IPS-18a (cell line): ENCODE measurements around the gene PDK1.

Experiments
- H3K27ac ChIP-seq: one replicate; pipeline ENCODE4 v1.5.1; 2013; ENCODE audit warnings: low read length
- H3K27me3 ChIP-seq: one replicate; pipeline ENCODE4 v1.6.1; 2013; ENCODE audit warnings: mild to moderate bottlenecking, low read length; ENCODE audit not compliant: control insufficient read depth, insufficient read depth
- H3K36me3 ChIP-seq: one replicate; pipeline ENCODE4 v1.6.1; 2013; ENCODE audit warnings: low read depth, low read length; ENCODE audit not compliant: control insufficient read depth
- H3K4me1 ChIP-seq: one replicate; pipeline ENCODE4 v1.6.1; 2013; ENCODE audit warnings: low read depth, low read length; ENCODE audit not compliant: control insufficient read depth
- H3K4me3 ChIP-seq: one replicate; pipeline ENCODE4 v1.5.1; 2013; ENCODE audit warnings: low read length
- H3K9ac ChIP-seq: one replicate; pipeline ENCODE4 v1.6.1; 2013; ENCODE audit warnings: mild to moderate bottlenecking, low read length, moderate library complexity
- H3K9me3 ChIP-seq: one replicate; pipeline ENCODE4 v1.6.1; 2013; ENCODE audit warnings: low read depth, low read length; ENCODE audit not compliant: control insufficient read depth

Gene PDK1

GRCh38 chr2:172555522-172556283 is at the start of gene PDK1:
TSS of gene PDK1 (plus strand) at chr2:172556090. CDS start at chr2:172556151, 61 bp downstream.
- Histone ChIP-seq H3K36me3 (no peaks in the 10 kb centered on the region), H3K27me3 (peaks cover 5% of the 10 kb centered on the region), H3K4me3 (peak within 1 kb of the TSS; percentile 82), H3K4me1 (peaks cover 50% of the 10 kb centered on the region), H3K9me3 (no peaks in the 10 kb centered on the region), H3K27ac (peak within 1 kb of the TSS; percentile 67), H3K9ac (peak within 1 kb of the TSS; percentile 81)

GRCh38 chr2:172507199-172507598 is 48.7 kb upstream of the PDK1 start:
- peaks cover 40% of the 10 kb centered on the region for H3K36me3 ChIP-seq

GRCh38 chr2:172510088-172510487 is 45.8 kb upstream of the PDK1 start:
- no peak overlapping the region for H3K9ac ChIP-seq

More at GRCh38 chr2:172507199-172507598, 48.7 kb upstream of the PDK1 start:
- peaks cover 13% of the 10 kb centered on the region for H3K9me3 ChIP-seq
- H3K9ac ChIP-seq, result no peak overlapping the region
- no peak overlapping the region for H3K27ac ChIP-seq
- H3K4me1 ChIP-seq, result no peaks in the 10 kb centered on the region
- no peaks in the 10 kb centered on the region for H3K27me3 ChIP-seq
- H3K4me3 ChIP-seq, result no peak overlapping the region

GRCh38 chr2:172510548-172510947 is 45.3 kb upstream of the PDK1 start:
- H3K9me3 ChIP-seq, result peaks cover 19% of the 10 kb centered on the region
- H3K4me1 ChIP-seq, result peaks cover 8% of the 10 kb centered on the region
- peaks cover 14% of the 10 kb centered on the region for H3K36me3 ChIP-seq
- H3K9ac ChIP-seq, result no peak overlapping the region
- H3K4me3 ChIP-seq, result no peak overlapping the region
- H3K27ac ChIP-seq, result no peak overlapping the region
- no peaks in the 10 kb centered on the region for H3K27me3 ChIP-seq

More at GRCh38 chr2:172510088-172510487, 45.8 kb upstream of the PDK1 start:
- no peaks in the 10 kb centered on the region for H3K27me3 ChIP-seq
- H3K4me1 ChIP-seq, result peaks cover 8% of the 10 kb centered on the region
- no peak overlapping the region for H3K4me3 ChIP-seq
- H3K36me3 ChIP-seq, result peaks cover 19% of the 10 kb centered on the region
- H3K27ac ChIP-seq, result no peak overlapping the region
- H3K9me3 ChIP-seq, result peaks cover 19% of the 10 kb centered on the region

GRCh38 chr2:172512810-172513523 is 42.9 kb upstream of the PDK1 start:
- Histone ChIP-seq H3K9ac (no peak overlapping the region), H3K27me3 (peaks cover 2% of the 10 kb centered on the region), H3K36me3 (peaks cover 7% of the 10 kb centered on the region), H3K9me3 (peaks cover 19% of the 10 kb centered on the region), H3K4me3 (no peak overlapping the region), H3K27ac (no peak overlapping the region), H3K4me1 (peaks cover 8% of the 10 kb centered on the region)

- Histone ChIP-seq H3K9ac (no peak overlapping the region), H3K4me1 (peaks cover 8% of the 10 kb centered on the region), H3K27ac (no peak overlapping the region), H3K4me3 (no peak overlapping the region), H3K36me3 (peaks cover 4% of the 10 kb centered on the region), H3K9me3 (peaks cover 19% of the 10 kb centered on the region), H3K27me3 (peaks cover 8% of the 10 kb centered on the region)
Observed at GRCh38 chr2:172513524-172513900, 42.4 kb upstream of the PDK1 start.

- no peak overlapping the region for H3K4me3 ChIP-seq
- H3K9me3 ChIP-seq, result peaks cover 19% of the 10 kb centered on the region
- H3K36me3 ChIP-seq, result peaks cover 4% of the 10 kb centered on the region
- no peak overlapping the region for H3K27ac ChIP-seq
- no peak overlapping the region for H3K9ac ChIP-seq
- peaks cover 8% of the 10 kb centered on the region for H3K4me1 ChIP-seq
- H3K27me3 ChIP-seq, result peaks cover 10% of the 10 kb centered on the region
Observed at GRCh38 chr2:172513935-172514586, 41.8 kb upstream of the PDK1 start.

- peaks cover 25% of the 10 kb centered on the region for H3K27me3 ChIP-seq
- no peak overlapping the region for H3K4me3 ChIP-seq
- no peak overlapping the region for H3K27ac ChIP-seq
- peaks cover 8% of the 10 kb centered on the region for H3K4me1 ChIP-seq
- H3K9ac ChIP-seq, result no peak overlapping the region
- peaks cover 14% of the 10 kb centered on the region for H3K9me3 ChIP-seq
- peaks cover 4% of the 10 kb centered on the region for H3K36me3 ChIP-seq
Observed at GRCh38 chr2:172516299-172516698, 39.6 kb upstream of the PDK1 start.

GRCh38 chr2:172518995-172519394 is 36.9 kb upstream of the PDK1 start:
- H3K4me3 ChIP-seq, result no peak overlapping the region
- H3K36me3 ChIP-seq, result no peaks in the 10 kb centered on the region
- H3K27ac ChIP-seq, result no peak overlapping the region
- H3K9me3 ChIP-seq, result no peaks in the 10 kb centered on the region
- H3K27me3 ChIP-seq, result peaks cover 25% of the 10 kb centered on the region
- no peak overlapping the region for H3K9ac ChIP-seq
- peaks cover 8% of the 10 kb centered on the region for H3K4me1 ChIP-seq

GRCh38 chr2:172525601-172526000 is 30.3 kb upstream of the PDK1 start:
- Histone ChIP-seq H3K4me1 (no peaks in the 10 kb centered on the region), H3K9ac (no peak overlapping the region), H3K4me3 (no peak overlapping the region), H3K27me3 (peaks cover 1% of the 10 kb centered on the region), H3K27ac (no peak overlapping the region), H3K9me3 (peaks cover 11% of the 10 kb centered on the region), H3K36me3 (no peaks in the 10 kb centered on the region)

- H3K36me3 ChIP-seq, result no peaks in the 10 kb centered on the region
- H3K27ac ChIP-seq, result no peak overlapping the region
- H3K27me3 ChIP-seq, result no peaks in the 10 kb centered on the region
- H3K4me3 ChIP-seq, result no peak overlapping the region
- no peak overlapping the region for H3K9ac ChIP-seq
- H3K9me3 ChIP-seq, result peaks cover 9% of the 10 kb centered on the region
- H3K4me1 ChIP-seq, result peaks cover 33% of the 10 kb centered on the region
Observed at GRCh38 chr2:172531309-172531708, 24.6 kb upstream of the PDK1 start.
